H1 (cell line): ENCODE results near the gene DNAAF6. TPM values are rescaled to one million over a fixed set of nuclear protein-coding genes. Genes with fewer than 3 reads are reported as not detected.

Source experiments
- CHD1 ChIP-seq: IDR thresholded peaks from 2 replicates; pipeline ENCODE4 v1.6.1; 2012; ENCODE audit warnings: low read depth, low read length, improper control_type of control experiment
- E2F6 ChIP-seq: IDR thresholded peaks from 2 replicates; pipeline ENCODE4 v1.6.1; 2012; ENCODE audit warnings: inconsistent platforms
- TBP ChIP-seq: IDR thresholded peaks from 2 replicates; pipeline ENCODE4 v1.6.1; 2011; ENCODE audit warnings: low read depth, low read length, improper control_type of control experiment
- TEAD4 ChIP-seq: IDR thresholded peaks from 2 replicates; pipeline ENCODE4 v1.6.1; 2012; ENCODE audit warnings: low read depth, low read length, inconsistent platforms, mixed read lengths
- polyA plus RNA-seq, 7 experiments: library from polyadenylated mRNA; depleted of rRNA in 3 of 7; stranded (reverse) in 5 of 7; unstranded in 2 of 7; fragments of >200 nt in 5 of 7; fragments of 200-250 nt in 2 of 7; gene quantifications; 1 replicate in 5 of 7; 2 replicates in 1 of 7; 4 replicates in 1 of 7; pipeline versions ENCODE4 v1.2.1 to v1.2.3, GENCODE V29; 2011 to 2013; ENCODE audit warnings: missing spikeins in 2 of 7, mixed read lengths in 2 of 7
- total RNA-seq: library from RNA; stranded (reverse); fragmentation: NEBNext Ultra II Directional; extraction: Animal tissue kit (Norgen Biotek cat#: 25700); gene quantifications from 2 replicates; pipeline ENCODE4 v1.2.1, GENCODE V29; 2021

The DNAAF6 gene
- total and polyA plus RNA-seq, 2 of the 8 experiments (the other 6 are each of a cell fraction or from before 2014, with no cell fraction given) = not detected

- TF ChIP-seq TBP (peak; percentile 20; the same call in 1 of the 2 replicates), E2F6 (no peak), TEAD4 (no peak), CHD1 (no peak)
- TF ChIP-seq, all 59 proteins: peak for 6
These were observed 66.1 kb downstream of the DNAAF6 start (continued) for GRCh38 chrX:107272431-107272921.
